HG02943 (cell line): Measurements from ENCODE around the gene MLIP.
"Not testable (repeated sequence)": the region's sequence is repeated elsewhere in the genome, so short reads cannot be mapped to it uniquely, and the experiment has no call there.

Experiments
- ATAC-seq: cut with Tn5 transposase; IDR thresholded peaks from one replicate; pipeline ENCODE4 v1.9.1; 2021; ENCODE audit warnings: mild to moderate bottlenecking, low read depth, moderate library complexity; ENCODE audit not compliant: unreplicated experiment

MLIP gene

GRCh38 chr6:54206510-54206909 is 95.3 kb downstream of the MLIP start:
- no peak for ATAC-seq

- not testable (repeated sequence) for ATAC-seq
Observed at GRCh38 chr6:54209983-54210382, 98.7 kb downstream of the MLIP start.

GRCh38 chr6:54214286-54214685 is 103.0 kb downstream of the MLIP start:
- ATAC-seq, result no peak

- no peak for ATAC-seq
Observed at GRCh38 chr6:54216336-54216735, 105.1 kb downstream of the MLIP start.

- ATAC-seq, result no peak
Observed at GRCh38 chr6:54217018-54217417, 105.8 kb downstream of the MLIP start.

GRCh38 chr6:54222217-54222616 is 111.0 kb downstream of the MLIP start:
- ATAC-seq, result no peak

GRCh38 chr6:54232703-54233102 is 121.5 kb downstream of the MLIP start:
- ATAC-seq, result no peak

- ATAC-seq, result no peak
Observed at GRCh38 chr6:54234539-54234938, 123.3 kb downstream of the MLIP start.

GRCh38 chr6:54236984-54237383 is 125.7 kb downstream of the MLIP start:
- ATAC-seq, result no peak

GRCh38 chr6:54238396-54238795 is 127.2 kb downstream of the MLIP start:
- ATAC-seq, result no peak

- no peak for ATAC-seq
Observed at GRCh38 chr6:54243699-54244098, 132.5 kb downstream of the MLIP start.

GRCh38 chr6:54244430-54244829 is 133.2 kb downstream of the MLIP start:
- ATAC-seq, result no peak

- ATAC-seq, result no peak
Observed at GRCh38 chr6:54245265-54245664, 134.0 kb downstream of the MLIP start.

- ATAC-seq, result no peak
Observed at GRCh38 chr6:54248319-54248718, 137.1 kb downstream of the MLIP start.

- ATAC-seq, result no peak
Observed at GRCh38 chr6:54248994-54249393, 137.8 kb downstream of the MLIP start.

- ATAC-seq, result not testable (repeated sequence)
Observed at GRCh38 chr6:54249812-54250211, 138.6 kb downstream of the MLIP start.

GRCh38 chr6:54252496-54252895 is 141.3 kb downstream of the MLIP start:
- ATAC-seq, result no peak

- ATAC-seq, result no peak
Observed at GRCh38 chr6:54252916-54253315, 141.7 kb downstream of the MLIP start.

- ATAC-seq, result no peak
Observed at GRCh38 chr6:54254886-54255285, 143.6 kb downstream of the MLIP start.

GRCh38 chr6:54255886-54256285 is 144.6 kb downstream of the MLIP start:
- no peak for ATAC-seq

GRCh38 chr6:54260025-54260424 is 148.8 kb downstream of the MLIP start:
- ATAC-seq, result no peak

- ATAC-seq, result no peak
Observed at GRCh38 chr6:54262499-54262898, 151.3 kb downstream of the MLIP start.

- ATAC-seq, result no peak
Observed at GRCh38 chr6:54262971-54263370, 151.7 kb downstream of the MLIP start.
